Stimulated activated CD4-positive, alpha-beta T cell treated with anti-CD3 and anti-CD28 coated beads, Interleukin-2, amount 100 ng/mL, for 4 hours (primary cell): ENCODE data around the gene TTC21B.

Source experiments
- DNase-seq: peaks from one replicate; pipeline ENCODE4 v3.0.0-alpha.2; 2020; ENCODE audit warnings: low read depth

The TTC21B gene

DNA sequence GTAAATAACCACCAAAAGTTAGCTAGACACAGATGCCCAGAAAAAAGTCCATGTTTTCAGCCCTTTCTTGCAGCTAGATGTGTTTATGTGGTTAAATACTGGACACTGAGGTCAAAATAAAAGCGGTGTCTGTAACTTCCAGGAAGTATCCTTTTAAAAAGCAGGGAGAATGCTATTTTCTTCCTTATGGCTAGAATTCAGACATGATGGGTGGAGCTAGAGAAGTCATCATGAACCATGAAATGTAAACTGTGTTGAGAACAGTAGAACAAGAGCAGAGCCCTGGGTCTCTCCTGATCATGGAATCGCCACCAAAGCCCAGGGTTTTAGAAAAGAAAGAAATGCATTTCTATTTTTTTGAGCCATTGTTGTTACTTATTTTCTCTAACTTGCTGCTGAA is 118.2 kb downstream of the TTC21B start:
- DNase-seq = no peak

- DNase-seq = no peak
Observed at GRCh38 chr2:165833156-165833555, 120.4 kb downstream of the TTC21B start.

DNA sequence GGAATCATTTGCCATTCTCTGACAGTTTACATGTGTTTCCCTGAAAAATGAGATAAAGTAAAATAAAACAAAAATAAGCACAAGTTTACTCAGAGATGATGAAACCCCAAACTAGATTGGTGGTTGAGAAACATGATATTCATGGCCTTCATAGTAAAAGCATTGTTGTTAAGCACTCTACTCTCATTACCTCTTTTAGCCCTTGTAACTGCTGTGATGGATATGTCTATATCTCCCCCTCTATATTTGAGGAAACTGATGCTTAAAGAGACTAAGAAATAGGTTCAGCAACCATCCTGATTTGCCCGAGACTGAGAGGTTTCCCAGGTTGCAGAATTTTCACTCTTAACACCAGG is 125.7 kb downstream of the TTC21B start:
- no peak for DNase-seq

DNA sequence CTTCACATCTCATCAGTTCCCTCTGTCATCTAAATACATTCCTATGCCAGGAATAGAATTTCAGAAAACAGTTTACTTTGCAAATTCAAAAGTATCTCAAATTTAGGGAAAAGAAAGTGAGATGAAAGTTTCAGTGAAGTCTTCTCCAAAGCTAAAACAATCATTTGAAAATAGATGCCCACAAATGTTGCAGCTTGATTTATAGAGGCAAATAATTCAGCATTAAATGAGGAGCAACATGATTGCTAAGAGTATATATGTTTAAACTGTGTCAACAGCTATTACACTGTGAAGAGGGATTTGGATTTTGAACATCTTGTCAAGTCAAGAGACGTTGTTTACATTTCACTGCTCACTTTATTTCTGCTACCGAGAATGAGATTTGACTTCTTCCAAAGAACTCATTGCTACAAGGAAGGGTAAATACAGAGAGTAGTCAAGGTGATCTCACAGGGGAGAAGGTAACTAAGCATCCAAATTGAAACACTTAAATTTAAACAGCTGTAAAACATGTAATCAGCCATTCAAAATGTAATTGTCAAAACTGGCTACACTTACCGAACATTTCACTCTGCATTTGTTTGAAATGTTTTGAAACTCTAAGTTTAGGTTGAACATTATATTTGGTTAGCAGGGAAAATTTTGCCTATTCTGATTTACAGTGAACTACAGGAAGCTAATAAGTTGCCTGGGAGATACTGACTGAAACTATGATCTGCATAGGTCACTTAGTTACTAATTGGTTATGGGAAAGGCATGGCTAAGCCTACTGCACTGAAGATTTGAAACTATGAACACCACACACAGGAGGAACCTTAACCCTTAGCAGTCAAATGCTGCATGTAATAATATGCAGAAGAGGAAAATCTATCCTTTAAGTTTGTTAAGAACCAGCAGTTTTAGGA is 126.3 kb downstream of the TTC21B start:
- no peak for DNase-seq

- no peak for DNase-seq
Observed at GRCh38 chr2:165825041-165825440, 128.5 kb downstream of the TTC21B start.
